ENCODE measurements around the gene ERFL. TPM values are rescaled to one million over a fixed set of nuclear protein-coding genes. Genes with fewer than 3 reads are reported as not detected.

Gene ERFL
- polyA plus RNA-seq, 1 of the 3 experiments (the other 2 are of a cell fraction): 0.07 TPM

DNA sequence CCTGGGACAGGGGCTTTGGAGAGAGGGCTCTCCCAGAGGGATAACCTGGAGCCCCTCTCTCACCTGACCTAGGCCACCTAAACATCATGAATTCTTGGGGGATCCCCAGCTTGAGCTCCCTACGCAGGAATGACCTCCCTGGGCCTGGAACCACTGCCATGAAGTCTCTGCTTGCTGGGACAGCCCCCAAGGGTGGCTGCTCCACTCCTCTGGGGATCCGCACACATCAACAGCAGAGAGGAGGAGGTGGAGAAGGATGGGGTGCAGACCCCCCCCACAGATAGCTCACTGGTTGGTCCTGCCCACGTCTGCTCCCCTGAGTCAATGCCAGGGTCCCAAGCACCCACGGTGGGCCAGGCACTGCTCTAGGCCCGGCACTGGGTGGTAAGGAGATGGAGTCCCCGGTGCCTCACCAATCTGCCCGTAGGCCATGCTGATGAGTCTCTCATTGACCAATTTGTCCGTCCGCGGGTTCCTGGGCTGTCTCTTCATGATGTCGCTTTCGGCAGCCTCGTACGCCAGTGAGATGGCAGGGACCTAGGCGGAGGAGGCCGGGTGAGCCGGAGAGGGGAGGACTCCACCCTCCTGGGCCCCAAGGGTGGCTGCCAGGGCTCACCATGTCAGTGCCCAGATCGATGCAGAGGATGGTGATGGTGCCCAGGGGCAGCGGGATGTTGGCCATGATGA is 41.7 kb upstream of the ERFL start:
- CTCF ChIA-PET: interaction anchor here (0.6 kb wide), 1 partner anchor 33 kb away, joined by 5 read pairs; no protein-coding TSS in a partner anchor

DNA sequence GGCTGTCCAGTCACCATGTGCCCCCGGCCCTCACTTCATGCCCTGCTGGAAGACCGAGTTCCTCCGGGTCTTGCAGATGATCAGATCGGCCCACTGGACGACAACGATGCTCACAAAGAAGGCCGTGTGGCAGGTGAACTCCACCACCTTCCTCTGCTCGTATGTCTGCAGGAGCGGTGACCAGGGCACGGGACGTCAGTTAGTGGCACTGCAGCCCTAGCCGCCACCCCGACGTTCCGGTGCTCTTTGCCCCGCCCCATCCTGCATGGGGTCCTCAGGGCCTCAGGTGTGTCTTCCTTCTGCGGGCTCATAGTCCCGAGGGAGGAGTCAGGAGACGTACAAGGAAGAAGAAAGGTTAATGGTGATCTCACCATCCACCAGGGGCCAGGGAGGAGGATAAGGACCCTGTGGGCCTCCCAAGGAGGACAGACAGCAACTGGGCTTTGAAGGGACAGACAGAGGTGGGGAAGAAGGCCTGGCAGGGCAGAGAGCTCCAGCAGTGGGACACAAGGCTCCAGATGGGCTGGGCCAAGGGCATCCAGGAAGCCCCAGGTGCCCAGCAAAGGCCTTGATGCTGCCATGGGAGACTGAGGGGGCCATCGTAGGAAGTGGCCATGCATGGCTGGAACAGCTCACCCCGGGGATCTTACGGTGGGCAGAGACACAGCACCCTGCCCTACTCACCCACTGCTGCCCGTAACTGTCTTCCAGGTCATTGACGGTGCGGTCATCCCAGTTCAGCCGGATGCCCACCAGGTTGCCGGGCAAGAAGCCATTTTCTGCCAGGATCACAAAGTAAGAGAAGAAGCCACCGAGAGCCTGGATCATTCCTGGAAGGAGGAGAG is 40.7 kb upstream of the ERFL start:
- Histone ChIP-seq H3F3A (replicated peaks; ENCODE audit: insufficient read depth) (no peaks in the 10 kb centered on the region), H3K27ac (ENCODE audit: low read depth in 2 of 2, low read length in 1 of 2) (no peak overlapping the region), H3K4me3 (ENCODE audit: low read depth in 2 of 2, low read length in 1 of 2) (no peak overlapping the region), H3K4me2 (no peak overlapping the region), H2AFZ (ENCODE audit: low read depth) (no peak overlapping the region), H3K4me1 (ENCODE audit: control insufficient read depth in 1 of 2, insufficient read depth in 2 of 2, low read depth in 1 of 2, low read length in 1 of 2) (peaks cover 0 to 3% of the 10 kb centered on the region in 2 experiments; a peak in 1 of 4 replicates), H3K9ac (no peak overlapping the region), H3K27me3 (ENCODE audit: insufficient read depth) (no peaks in the 10 kb centered on the region), H3K36me3 (replicated peaks in 1 of 2; ENCODE audit: control insufficient read depth in 1 of 2, insufficient read depth in 2 of 2, low read length in 1 of 2) (no peaks in the 10 kb centered on the region), H3K9me3 (no peaks in the 10 kb centered on the region), H3K79me2 (ENCODE audit: insufficient read depth) (no peaks in the 10 kb centered on the region), H4K20me1 (ENCODE audit: insufficient read depth) (no peaks in the 10 kb centered on the region), H3K9me2 (no peaks in the 10 kb centered on the region)
- DNase-seq: no peak
- 65% methylated on average over 19 of the region's 28 CpGs for WGBS (ENCODE audit: low lambda C conversion rate)
- POLR2A ChIA-PET: no interaction called here
- CTCF ChIA-PET: interaction anchor here (1.0 kb wide), 1 partner anchor 66 kb away, joined by 3 read pairs; no protein-coding TSS in a partner anchor
- no peak for TF ChIP-seq YY1 (IDR thresholded peaks at IDR 0.05; ENCODE audit: low read depth)
- TF ChIP-seq, protein P1, sequence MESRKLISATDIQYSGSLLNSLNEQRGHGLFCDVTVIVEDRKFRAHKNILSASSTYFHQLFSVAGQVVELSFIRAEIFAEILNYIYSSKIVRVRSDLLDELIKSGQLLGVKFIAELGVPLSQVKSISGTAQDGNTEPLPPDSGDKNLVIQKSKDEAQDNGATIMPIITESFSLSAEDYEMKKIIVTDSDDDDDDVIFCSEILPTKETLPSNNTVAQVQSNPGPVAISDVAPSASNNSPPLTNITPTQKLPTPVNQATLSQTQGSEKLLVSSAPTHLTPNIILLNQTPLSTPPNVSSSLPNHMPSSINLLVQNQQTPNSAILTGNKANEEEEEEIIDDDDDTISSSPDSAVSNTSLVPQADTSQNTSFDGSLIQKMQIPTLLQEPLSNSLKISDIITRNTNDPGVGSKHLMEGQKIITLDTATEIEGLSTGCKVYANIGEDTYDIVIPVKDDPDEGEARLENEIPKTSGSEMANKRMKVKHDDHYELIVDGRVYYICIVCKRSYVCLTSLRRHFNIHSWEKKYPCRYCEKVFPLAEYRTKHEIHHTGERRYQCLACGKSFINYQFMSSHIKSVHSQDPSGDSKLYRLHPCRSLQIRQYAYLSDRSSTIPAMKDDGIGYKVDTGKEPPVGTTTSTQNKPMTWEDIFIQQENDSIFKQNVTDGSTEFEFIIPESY (IDR thresholded peaks at IDR 0.05; ENCODE audit: borderline replicate concordance, low read depth): no peak
- no peak for TF ChIP-seq FOSL2 (IDR thresholded peaks at IDR 0.05; ENCODE audit: borderline replicate concordance, low read depth)
- no peak for TF ChIP-seq RAD21 (IDR thresholded peaks at IDR 0.05; ENCODE audit: low read length)
- no peak for TF ChIP-seq RXRA (IDR thresholded peaks at IDR 0.05; ENCODE audit: borderline replicate concordance, low read depth)
- no peak for TF ChIP-seq NFIC (IDR thresholded peaks at IDR 0.05; ENCODE audit: borderline replicate concordance)
- no peak for TF ChIP-seq SIN3A (IDR thresholded peaks at IDR 0.05; ENCODE audit: borderline replicate concordance, low read depth, low read length)
- TF ChIP-seq SMC3 (IDR thresholded peaks at IDR 0.05; ENCODE audit: low read depth, low read length): no peak
- TF ChIP-seq FOXJ3 (CRISPR knock-in tag; IDR thresholded peaks at IDR 0.05): no peak
- TF ChIP-seq RFX5 (IDR thresholded peaks at IDR 0.05; ENCODE audit: low read length): no peak
- no peak for TF ChIP-seq NRF1 (IDR thresholded peaks at IDR 0.05; ENCODE audit: low read depth, low read length)
- TF ChIP-seq TCF12 (IDR thresholded peaks at IDR 0.05): no peak
- no peak for TF ChIP-seq FOXM1 (IDR thresholded peaks at IDR 0.05; ENCODE audit: low read depth)
- TF ChIP-seq, protein P2, sequence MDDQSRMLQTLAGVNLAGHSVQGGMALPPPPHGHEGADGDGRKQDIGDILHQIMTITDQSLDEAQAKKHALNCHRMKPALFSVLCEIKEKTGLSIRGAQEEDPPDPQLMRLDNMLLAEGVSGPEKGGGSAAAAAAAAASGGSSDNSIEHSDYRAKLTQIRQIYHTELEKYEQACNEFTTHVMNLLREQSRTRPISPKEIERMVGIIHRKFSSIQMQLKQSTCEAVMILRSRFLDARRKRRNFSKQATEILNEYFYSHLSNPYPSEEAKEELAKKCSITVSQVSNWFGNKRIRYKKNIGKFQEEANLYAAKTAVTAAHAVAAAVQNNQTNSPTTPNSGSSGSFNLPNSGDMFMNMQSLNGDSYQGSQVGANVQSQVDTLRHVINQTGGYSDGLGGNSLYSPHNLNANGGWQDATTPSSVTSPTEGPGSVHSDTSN (IDR thresholded peaks at IDR 0.05): no peak
- TF ChIP-seq, protein P3, sequence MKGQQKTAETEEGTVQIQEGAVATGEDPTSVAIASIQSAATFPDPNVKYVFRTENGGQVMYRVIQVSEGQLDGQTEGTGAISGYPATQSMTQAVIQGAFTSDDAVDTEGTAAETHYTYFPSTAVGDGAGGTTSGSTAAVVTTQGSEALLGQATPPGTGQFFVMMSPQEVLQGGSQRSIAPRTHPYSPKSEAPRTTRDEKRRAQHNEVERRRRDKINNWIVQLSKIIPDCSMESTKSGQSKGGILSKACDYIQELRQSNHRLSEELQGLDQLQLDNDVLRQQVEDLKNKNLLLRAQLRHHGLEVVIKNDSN (IDR thresholded peaks at IDR 0.05; ENCODE audit: borderline replicate concordance, low read depth): no peak

More for the DNA sequence above, 41.7 kb upstream of the ERFL start:
- no peak overlapping the region for H2AFZ ChIP-seq (ENCODE audit: low read depth)
- H3K27me3 ChIP-seq (ENCODE audit: insufficient read depth): no peaks in the 10 kb centered on the region
- no peaks in the 10 kb centered on the region for H3K9me3 ChIP-seq
- POLR2A ChIA-PET: no interaction called here
- H4K20me1 ChIP-seq (ENCODE audit: insufficient read depth): no peaks in the 10 kb centered on the region
- H3K9me2 ChIP-seq: no peaks in the 10 kb centered on the region
- no peak overlapping the region for H3K27ac ChIP-seq (ENCODE audit: low read depth in 2 of 2, low read length in 1 of 2)
- peaks cover 0 to 3% of the 10 kb centered on the region in 2 experiments; a peak in 1 of 4 replicates for H3K4me1 ChIP-seq (ENCODE audit: control insufficient read depth in 1 of 2, insufficient read depth in 2 of 2, low read depth in 1 of 2, low read length in 1 of 2)
- no peak for DNase-seq
- no peak overlapping the region for H3K4me2 ChIP-seq
- TF ChIP-seq ELF1 (IDR thresholded peaks at IDR 0.05) (no peak), TCF12 (IDR thresholded peaks at IDR 0.05) (no peak), FOXM1 (IDR thresholded peaks at IDR 0.05; ENCODE audit: low read depth) (no peak), JUND (IDR thresholded peaks at IDR 0.05) (no peak), MXI1 (IDR thresholded peaks at IDR 0.05; ENCODE audit: low read depth, low read length) (no peak), RCOR1 (IDR thresholded peaks at IDR 0.05; ENCODE audit: low read length) (no peak), MEF2A (IDR thresholded peaks at IDR 0.05; ENCODE audit: borderline replicate concordance, low read depth) (no peak), EP300 (IDR thresholded peaks at IDR 0.05; ENCODE audit: borderline replicate concordance in 1 of 2, low read depth in 1 of 2, low read length in 1 of 2) (no peak), SIN3A (IDR thresholded peaks at IDR 0.05; ENCODE audit: borderline replicate concordance, low read depth, low read length) (no peak), YY1 (IDR thresholded peaks at IDR 0.05; ENCODE audit: low read depth) (no peak), RXRA (IDR thresholded peaks at IDR 0.05; ENCODE audit: borderline replicate concordance, low read depth) (no peak), RFX5 (IDR thresholded peaks at IDR 0.05; ENCODE audit: low read length) (no peak)
- TF ChIP-seq, protein P4, sequence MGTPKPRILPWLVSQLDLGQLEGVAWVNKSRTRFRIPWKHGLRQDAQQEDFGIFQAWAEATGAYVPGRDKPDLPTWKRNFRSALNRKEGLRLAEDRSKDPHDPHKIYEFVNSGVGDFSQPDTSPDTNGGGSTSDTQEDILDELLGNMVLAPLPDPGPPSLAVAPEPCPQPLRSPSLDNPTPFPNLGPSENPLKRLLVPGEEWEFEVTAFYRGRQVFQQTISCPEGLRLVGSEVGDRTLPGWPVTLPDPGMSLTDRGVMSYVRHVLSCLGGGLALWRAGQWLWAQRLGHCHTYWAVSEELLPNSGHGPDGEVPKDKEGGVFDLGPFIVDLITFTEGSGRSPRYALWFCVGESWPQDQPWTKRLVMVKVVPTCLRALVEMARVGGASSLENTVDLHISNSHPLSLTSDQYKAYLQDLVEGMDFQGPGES (IDR thresholded peaks at IDR 0.05; ENCODE audit: low read depth, low read length): no peak
- H3F3A ChIP-seq (replicated peaks; ENCODE audit: insufficient read depth): no peaks in the 10 kb centered on the region
- H3K79me2 ChIP-seq (ENCODE audit: insufficient read depth): no peaks in the 10 kb centered on the region
- WGBS (ENCODE audit: low lambda C conversion rate): 76% methylated on average over 14 of the region's 19 CpGs
- no peak overlapping the region for H3K9ac ChIP-seq
- no peaks in the 10 kb centered on the region for H3K36me3 ChIP-seq (replicated peaks in 1 of 2; ENCODE audit: control insufficient read depth in 1 of 2, insufficient read depth in 2 of 2, low read length in 1 of 2)
- H3K4me3 ChIP-seq (ENCODE audit: low read depth in 2 of 2, low read length in 1 of 2): no peak overlapping the region
